UCSD-AML1 (cell line): ENCODE data around the gene FAM76B.
"Not testable (repeated sequence)": the region's sequence is repeated elsewhere in the genome, so short reads cannot be mapped to it uniquely, and the experiment has no call there.

Experiments used
- DNase-seq: peaks from one replicate; lab custom pipeline; 2025; ENCODE audit not compliant: unreplicated experiment; lab: John Stamatoyannopoulos, UW

The FAM76B gene

GRCh38 chr11:95789506-95790122 lies at the start of gene FAM76B:
Gene FAM76B, minus strand, starts transcription at chr11:95789782. Its CDS starts 304 bp downstream, at chr11:95789478.
- peak; percentile 98 for DNase-seq

DNA sequence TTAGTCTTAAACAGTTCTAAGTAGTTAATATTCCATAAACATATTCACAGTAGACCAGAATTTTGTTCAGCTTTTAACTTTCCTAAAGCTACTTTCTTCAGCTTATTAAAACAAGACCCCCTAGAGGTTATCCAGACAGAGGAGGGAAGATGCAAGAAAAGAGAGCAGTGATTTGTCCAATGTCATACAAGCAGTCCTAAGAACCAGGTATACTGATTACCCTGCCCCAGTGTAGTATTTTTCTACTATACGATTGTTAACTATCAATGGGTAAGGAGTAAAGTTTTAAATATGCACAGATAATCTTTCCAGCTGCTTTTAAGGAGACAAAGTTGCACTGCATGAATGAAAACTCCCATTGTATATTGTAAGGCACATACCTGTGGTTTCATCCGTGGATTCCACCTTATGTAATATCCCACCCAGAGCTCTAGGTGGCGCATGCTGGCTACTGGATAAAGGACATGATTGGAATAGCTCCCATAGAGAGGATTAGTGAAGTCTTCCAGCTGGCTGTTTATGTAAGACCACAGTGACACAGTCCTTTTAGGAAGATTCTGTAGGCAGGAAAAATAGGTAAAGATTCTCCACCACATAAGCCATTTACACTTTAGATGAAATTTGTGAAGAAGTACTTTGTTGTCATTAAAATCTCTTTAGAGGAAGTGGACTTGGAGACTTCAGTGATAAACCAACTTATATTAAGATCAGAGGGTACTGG lies 46.3 kb upstream of the FAM76B start:
- DNase-seq = peak; percentile 25

DNA sequence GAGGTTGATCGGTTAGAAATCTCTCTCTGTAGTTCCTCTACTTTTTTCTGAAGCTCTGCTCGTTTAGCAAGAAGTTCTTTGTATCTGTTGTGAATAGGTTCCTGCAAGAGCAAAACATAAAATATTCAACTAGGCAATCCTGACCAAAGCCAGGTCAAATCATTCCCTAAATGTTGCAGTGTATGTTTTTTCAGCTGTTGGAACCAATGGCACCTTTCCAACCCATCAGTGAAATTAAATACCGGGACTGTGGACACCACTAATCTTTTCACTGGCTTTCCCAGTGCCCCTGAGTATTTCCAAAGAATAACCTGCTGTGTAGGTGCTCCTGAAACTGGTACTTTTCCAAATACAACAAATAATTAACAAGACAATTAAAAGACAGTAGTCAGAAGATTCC lies 45.8 kb upstream of the FAM76B start:
- DNase-seq = no peak

DNA sequence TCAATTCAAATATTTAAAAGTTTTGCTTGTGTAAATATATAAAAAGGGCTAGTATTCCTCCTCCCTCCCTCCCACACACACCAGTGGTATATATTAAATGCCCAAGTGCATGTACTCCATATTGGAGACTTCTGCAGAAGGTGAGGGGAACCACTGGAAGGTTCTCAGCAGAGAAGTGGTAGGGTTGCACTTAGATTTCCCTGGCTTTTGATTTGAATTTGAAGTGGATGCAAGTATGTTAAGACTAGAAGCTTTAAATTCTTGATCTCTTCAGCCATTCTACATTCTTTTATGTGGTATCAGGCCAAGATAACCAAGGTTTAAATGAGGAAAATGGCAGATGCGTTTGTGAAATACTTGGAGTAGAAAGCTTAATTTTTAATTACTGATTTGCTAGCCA lies 43.8 kb upstream of the FAM76B start:
- DNase-seq = no peak

GRCh38 chr11:95832763-95833162 lies 43.2 kb upstream of the FAM76B start:
- no peak for DNase-seq

- no peak for DNase-seq
These were observed 41.8 kb upstream of the FAM76B start for GRCh38 chr11:95831198-95831883.

DNA sequence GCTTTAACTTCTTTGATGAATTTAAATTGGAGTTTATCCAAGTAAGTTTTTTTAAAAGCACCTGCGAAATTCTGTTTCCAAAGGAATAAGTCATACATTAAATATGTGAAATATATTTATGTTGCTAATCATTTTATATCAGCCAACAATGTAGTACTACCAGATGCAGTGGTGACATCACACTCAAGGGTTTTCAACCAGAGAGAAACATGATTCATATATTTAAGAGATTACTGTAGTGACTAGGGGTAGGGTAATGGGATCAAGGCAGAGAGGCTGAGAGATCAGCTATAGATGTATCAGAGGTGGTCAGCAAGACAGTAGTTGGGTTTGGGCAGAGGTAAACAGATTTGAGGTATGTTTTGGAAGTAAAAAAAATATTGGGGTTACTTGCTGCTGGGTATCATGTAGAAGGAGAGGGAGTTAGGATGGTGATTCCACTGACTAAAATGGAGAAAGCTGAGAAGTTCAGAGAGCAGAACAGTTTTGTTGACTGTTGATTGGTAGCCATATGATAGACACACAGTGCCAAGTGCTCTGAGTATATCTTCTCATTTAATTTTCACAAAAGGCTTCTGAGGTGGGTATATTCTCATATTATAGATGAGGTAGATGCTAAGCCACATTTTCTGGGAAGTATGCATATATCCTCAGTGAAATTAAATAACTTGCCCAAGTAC lies 40.1 kb upstream of the FAM76B start:
- no peak for DNase-seq

DNA sequence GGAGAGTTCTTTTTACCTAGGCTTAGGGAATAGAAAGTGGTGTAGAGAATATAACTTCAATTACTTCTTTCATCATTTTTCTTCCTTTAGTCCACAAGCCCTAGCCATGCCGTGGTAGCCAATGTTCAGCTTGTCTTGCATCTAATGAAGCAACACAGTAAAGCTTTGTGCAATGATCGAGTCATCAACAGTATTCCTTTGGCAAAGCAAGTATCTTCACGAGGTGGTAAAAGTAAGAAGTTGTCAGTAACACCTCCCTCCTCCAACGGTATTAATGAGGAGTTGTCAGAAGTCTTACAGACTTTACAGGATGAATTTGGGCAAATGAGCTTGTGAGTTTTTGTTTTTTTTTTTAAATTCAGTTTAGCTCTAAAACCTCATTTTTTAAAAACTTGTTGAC lies 38.1 kb upstream of the FAM76B start:
- DNase-seq = no peak

DNA sequence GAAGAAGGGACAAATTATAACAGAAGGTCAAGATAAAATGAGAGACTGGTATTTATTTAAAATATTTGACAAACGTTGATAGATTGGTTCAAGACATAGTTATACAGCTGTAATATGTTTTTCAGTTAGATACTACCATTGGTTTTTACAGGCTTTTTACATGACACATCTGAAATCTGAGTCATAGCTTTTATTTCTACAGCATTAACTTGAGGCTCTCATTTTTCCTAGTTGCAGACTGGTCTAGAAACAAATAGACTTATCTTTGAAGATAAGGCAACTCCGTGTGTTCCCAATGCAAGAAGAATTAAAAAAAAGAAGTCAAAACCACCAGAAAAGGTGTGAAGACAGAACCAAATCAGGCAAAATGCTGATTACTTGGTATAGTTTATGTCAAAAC lies 32.1 kb upstream of the FAM76B start:
- no peak for DNase-seq

DNA sequence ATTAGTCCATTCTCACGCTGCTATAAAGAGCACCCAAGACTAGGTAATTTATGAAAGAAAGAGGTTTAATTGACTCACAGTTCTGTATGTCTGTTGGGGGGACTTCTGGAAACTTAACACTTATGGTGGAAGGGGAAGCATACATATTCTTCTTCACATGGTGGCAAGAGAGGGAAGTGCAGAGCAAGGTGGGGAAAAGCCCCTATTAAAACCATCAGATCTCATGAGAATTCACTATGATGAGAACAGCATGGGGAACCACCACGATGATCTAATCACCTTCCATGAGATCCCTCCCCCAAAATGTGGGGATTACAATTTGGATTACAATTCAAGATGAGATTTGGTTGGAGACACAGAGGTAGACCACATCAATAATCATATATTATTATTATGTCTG lies 26.5 kb upstream of the FAM76B start:
- DNase-seq = no peak

- DNase-seq = not testable (repeated sequence)
These were observed 21.5 kb upstream of the FAM76B start for GRCh38 chr11:95811052-95811451.

DNA sequence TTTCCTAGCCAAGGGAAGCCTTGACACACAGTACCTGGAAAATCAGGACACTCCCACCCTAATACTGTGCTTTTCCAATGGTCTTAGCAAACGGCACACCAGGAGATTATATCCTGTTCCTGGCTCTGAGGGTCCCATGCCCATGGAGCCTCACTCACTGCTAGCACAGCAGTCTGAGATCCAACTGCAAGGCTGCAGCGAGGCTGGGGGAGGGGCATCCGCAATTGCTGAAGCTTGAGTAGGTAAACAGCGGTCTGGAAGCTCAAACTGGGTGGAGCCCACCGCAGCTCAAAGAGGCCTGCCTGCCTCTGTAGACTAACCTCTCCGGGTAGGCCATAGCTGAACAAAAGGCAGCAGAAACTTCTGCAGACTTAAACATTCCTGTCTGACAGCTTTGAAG lies 16.9 kb upstream of the FAM76B start:
- DNase-seq = not testable (repeated sequence)

DNA sequence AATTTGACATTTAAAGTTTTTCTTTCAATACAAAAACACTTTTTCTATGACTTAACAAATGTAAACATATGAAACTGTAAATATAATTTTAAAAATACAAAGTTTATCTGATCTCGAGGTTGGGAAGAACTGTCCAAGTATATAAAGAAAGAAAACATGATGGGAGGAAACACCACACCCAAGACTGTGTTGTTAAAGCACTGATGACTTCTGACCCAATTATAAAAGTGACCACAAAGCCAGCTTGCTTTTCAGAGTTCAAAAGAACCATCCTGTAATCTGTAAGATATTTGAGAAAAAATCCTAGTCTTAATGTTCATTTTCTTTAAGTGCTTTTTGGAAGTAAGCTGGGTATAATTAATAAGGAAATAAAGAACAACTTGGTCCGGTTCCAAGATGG lies 16.3 kb upstream of the FAM76B start:
- DNase-seq = no peak

- no peak for DNase-seq
These were observed 14.4 kb upstream of the FAM76B start for GRCh38 chr11:95803973-95804372.

DNA sequence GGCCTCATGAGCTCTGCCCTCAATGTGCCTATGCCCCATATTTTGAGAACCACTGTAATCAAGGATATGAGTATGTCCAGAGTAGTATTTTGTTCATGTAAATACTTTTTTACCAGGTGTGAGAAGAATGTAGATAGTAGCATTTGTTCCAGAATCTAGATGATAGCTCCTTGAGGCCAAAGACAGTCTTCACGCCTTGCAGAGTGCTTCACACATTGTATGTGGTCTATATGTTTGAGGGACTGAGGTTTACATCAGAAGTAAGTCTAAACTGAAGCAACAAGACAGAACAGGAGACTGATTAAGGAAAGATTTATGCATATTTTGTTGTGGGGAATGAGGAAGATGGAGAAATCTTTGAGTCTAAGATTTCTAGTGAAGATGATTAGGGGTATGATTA lies 13.2 kb upstream of the FAM76B start:
- DNase-seq = no peak

- DNase-seq = no peak
These were observed 10.9 kb upstream of the FAM76B start for GRCh38 chr11:95800438-95800837.

DNA sequence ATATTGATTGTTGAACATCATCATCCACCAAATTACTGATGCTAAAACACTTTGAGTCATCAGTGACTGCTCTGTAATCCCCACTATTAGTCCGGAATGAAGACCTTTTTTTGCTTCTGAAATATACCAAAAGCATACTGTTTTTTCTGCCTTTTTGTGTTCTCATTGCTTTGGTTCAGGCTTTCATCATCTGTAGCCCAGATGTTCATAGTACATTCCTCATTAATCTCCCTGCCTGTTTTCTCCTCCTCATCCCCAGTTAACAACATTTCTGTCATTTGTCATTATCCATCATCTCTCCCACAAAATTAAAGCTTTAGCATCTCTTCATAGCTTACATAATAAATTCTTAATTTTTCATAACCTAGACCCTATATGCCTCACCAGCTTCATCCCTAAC lies 10.0 kb upstream of the FAM76B start:
- DNase-seq = no peak

DNA sequence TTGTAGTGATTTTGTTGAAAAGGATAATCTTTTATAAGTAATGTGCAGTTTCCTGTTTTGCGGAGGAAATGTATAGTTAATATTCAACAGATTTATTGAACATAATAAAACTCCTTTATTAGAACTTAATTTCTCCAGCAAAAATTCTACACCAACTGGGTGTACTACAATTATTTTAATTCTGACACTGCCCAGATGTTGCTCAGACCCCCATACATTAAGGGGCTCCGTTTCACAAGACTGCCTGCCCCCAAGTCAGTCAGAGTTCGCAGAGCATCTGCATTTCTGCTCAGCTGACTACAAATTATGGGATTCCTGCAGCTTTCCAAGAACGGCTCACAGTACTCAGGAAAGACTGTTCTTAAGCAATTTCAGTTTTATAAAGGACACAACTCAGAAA lies 6.9 kb upstream of the FAM76B start:
- DNase-seq = no peak

- DNase-seq = no peak
These were observed 6.2 kb upstream of the FAM76B start for GRCh38 chr11:95795627-95796295.

DNA sequence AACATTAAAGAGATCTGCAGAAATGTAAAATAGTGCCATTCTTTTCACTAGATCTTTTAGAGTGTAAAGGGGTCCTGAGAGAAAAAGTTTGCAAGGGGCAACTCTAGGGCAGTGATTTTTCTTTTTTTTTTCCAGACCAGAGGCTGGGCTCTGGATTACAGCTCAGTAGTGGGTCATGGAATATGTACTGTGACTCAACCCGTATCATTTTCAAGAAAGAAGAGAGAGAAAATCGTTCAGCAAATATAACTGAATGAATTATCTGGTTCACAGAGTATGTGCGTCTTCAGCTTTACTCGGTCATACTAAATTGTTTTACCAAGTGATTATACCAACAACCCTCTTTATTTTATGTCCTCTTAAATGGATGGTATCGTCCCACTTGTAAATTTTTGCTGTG lies 4.5 kb upstream of the FAM76B start:
- no peak for DNase-seq

GRCh38 chr11:95793116-95793515 lies 3.5 kb upstream of the FAM76B start:
- DNase-seq = no peak
